Right atrium auricular region (tissue), 2 donors: Measurements from ENCODE around the gene FBXO2. TPM values are rescaled to one million over a fixed set of nuclear protein-coding genes. Genes with fewer than 3 reads are reported as not detected.

Experiments used
- DNase-seq: peaks from one replicate; pipeline ENCODE4 v3.0.0-alpha.2; 2019; ENCODE audit warnings: low spot score
- H3K27ac ChIP-seq, 2 donors: fragments of 200-600 bp; sonication (generic); 1 replicate in 1 of 2; 2 replicates in 1 of 2; pipeline ENCODE4 v1.5.1; 2016 to 2019
- H3K27me3 ChIP-seq, 2 donors: fragments of 200-600 bp; sonication (generic); one replicate each; pipeline versions ENCODE4 v1.5.1 to v1.6.0; 2017 to 2019
- H3K36me3 ChIP-seq: fragments of 200-600 bp; sonication (generic); one replicate; pipeline ENCODE4 v1.5.1; 2016
- H3K4me1 ChIP-seq, 2 donors: fragments of 200-600 bp; sonication (generic); one replicate each; pipeline versions ENCODE4 v1.5.1 to v1.6.0; 2017 to 2019
- H3K4me3 ChIP-seq, 2 donors: fragments of 200-600 bp; sonication (generic); 1 replicate in 1 of 2; 2 replicates in 1 of 2; pipeline ENCODE4 v1.5.1; 2017 to 2019; ENCODE audit warnings: mild to moderate bottlenecking in 1 of 2, moderate library complexity in 1 of 2
- H3K9me3 ChIP-seq, 2 donors: fragments of 200-600 bp; sonication (generic); one replicate each; pipeline ENCODE4 v1.5.1; 2019
- CTCF ChIP-seq, 2 donors: fragments of 200-600 bp; sonication (generic); IDR thresholded peaks; one replicate each; pipeline ENCODE4 v1.5.1; 2019; ENCODE audit warnings: antibody characterized with exemption in 2 of 2
- total RNA-seq, 2 donors: library from RNA; depleted of rRNA; stranded (reverse); fragments of >200 nt; gene quantifications; one replicate each; pipeline ENCODE4 v1.1.0, GENCODE V29; 2016

The FBXO2 gene
- total RNA-seq, 2 donors from 2014 or later = 2.5 to 16.7 TPM

- H3K27me3 ChIP-seq = no peaks in the 10 kb centered on the region
- no peak for TF ChIP-seq CTCF (IDR thresholded peaks at IDR 0.05)
These were observed 19.6 kb downstream of the FBXO2 start for GRCh38 chr1:11634365-11635192.

GRCh38 chr1:11629184-11630016, 24.8 kb downstream of the FBXO2 start:
- DNase-seq = no peak
- no peak overlapping the region for H3K27ac ChIP-seq
- no peaks in the 10 kb centered on the region for H3K36me3 ChIP-seq
- TF ChIP-seq CTCF (IDR thresholded peaks at IDR 0.05) = no peak
- H3K27me3 ChIP-seq = no peaks in the 10 kb centered on the region
- no peaks in the 10 kb centered on the region for H3K4me1 ChIP-seq
- no peaks in the 10 kb centered on the region for H3K9me3 ChIP-seq
- H3K4me3 ChIP-seq = no peak overlapping the region

More at GRCh38 chr1:11634365-11635192, 19.6 kb downstream of the FBXO2 start:
- Histone ChIP-seq H3K4me1 (no peaks in the 10 kb centered on the region), H3K9me3 (no peaks in the 10 kb centered on the region), H3K36me3 (no peaks in the 10 kb centered on the region), H3K27ac (no peak overlapping the region), H3K4me3 (no peak overlapping the region)
- no peak for DNase-seq

GRCh38 chr1:11628767-11629166, 25.5 kb downstream of the FBXO2 start:
- no peak for TF ChIP-seq CTCF (IDR thresholded peaks at IDR 0.05)
- no peaks in the 10 kb centered on the region for H3K9me3 ChIP-seq
- no peaks in the 10 kb centered on the region for H3K36me3 ChIP-seq
- no peak for DNase-seq
- no peak overlapping the region for H3K4me3 ChIP-seq
- H3K27ac ChIP-seq = no peak overlapping the region
- no peaks in the 10 kb centered on the region for H3K4me1 ChIP-seq
- H3K27me3 ChIP-seq = no peaks in the 10 kb centered on the region

GRCh38 chr1:11626551-11626950, 27.7 kb downstream of the FBXO2 start:
- Histone ChIP-seq H3K27me3 (no peaks in the 10 kb centered on the region), H3K36me3 (no peaks in the 10 kb centered on the region), H3K27ac (no peak overlapping the region), H3K4me3 (no peak overlapping the region), H3K4me1 (no peaks in the 10 kb centered on the region), H3K9me3 (no peaks in the 10 kb centered on the region)
- no peak for DNase-seq
- TF ChIP-seq CTCF (IDR thresholded peaks at IDR 0.05) = no peak

GRCh38 chr1:11623702-11624101, 30.5 kb downstream of the FBXO2 start:
- Histone ChIP-seq H3K9me3 (no peaks in the 10 kb centered on the region), H3K27me3 (no peaks in the 10 kb centered on the region), H3K4me1 (no peaks in the 10 kb centered on the region), H3K4me3 (no peak overlapping the region), H3K36me3 (no peaks in the 10 kb centered on the region), H3K27ac (no peak overlapping the region)
- TF ChIP-seq CTCF (IDR thresholded peaks at IDR 0.05) = no peak
- DNase-seq = no peak
